SU-DHL-6 (cell line): ENCODE data around the gene GVQW3.

Experiments
- EZH2phosphoT487 ChIP-seq: fragments of 200-600 bp; sonication (generic), shearing (Covaris generic); conservative IDR thresholded peaks from 2 replicates; pipeline ENCODE4 v1.6.1; 2018; ENCODE audit warnings: mild to moderate bottlenecking, antibody characterized with exemption, low read length, moderate library complexity, mixed read lengths
- TF ChIP-seq, protein P1 (sequence below): fragments of 200-600 bp; sonication (generic); IDR thresholded peaks from one replicate; pipeline ENCODE4 v1.5.1; 2017; ENCODE audit warnings: antibody characterized with exemption, mild to moderate bottlenecking, low read length, moderate library complexity; ENCODE audit not compliant: insufficient read depth, poor library complexity, severe bottlenecking

DNA sequence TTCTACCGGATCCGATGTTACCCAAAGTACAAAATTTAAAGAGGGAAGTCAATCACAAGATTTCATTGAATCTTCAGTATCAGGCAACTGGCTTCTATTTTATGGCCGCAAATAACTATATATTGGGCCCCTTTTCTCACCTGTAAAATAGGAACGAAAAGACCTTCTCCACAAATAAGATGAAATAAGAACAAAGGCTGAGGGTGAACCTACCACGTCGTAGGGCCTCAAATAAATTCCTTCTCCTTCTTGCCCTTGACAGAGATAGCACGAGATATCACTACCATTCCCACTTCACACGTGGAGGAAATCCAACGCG lies 62.9 kb downstream of the GVQW3 start:
- TF ChIP-seq, protein P1, sequence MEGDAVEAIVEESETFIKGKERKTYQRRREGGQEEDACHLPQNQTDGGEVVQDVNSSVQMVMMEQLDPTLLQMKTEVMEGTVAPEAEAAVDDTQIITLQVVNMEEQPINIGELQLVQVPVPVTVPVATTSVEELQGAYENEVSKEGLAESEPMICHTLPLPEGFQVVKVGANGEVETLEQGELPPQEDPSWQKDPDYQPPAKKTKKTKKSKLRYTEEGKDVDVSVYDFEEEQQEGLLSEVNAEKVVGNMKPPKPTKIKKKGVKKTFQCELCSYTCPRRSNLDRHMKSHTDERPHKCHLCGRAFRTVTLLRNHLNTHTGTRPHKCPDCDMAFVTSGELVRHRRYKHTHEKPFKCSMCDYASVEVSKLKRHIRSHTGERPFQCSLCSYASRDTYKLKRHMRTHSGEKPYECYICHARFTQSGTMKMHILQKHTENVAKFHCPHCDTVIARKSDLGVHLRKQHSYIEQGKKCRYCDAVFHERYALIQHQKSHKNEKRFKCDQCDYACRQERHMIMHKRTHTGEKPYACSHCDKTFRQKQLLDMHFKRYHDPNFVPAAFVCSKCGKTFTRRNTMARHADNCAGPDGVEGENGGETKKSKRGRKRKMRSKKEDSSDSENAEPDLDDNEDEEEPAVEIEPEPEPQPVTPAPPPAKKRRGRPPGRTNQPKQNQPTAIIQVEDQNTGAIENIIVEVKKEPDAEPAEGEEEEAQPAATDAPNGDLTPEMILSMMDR, result no peak
- no peak for TF ChIP-seq EZH2phosphoT487
